ENCODE measurements around the gene ZNF865.

ZNF865 gene

GRCh38 chr19:55658846-55659459 is 53.5 kb downstream of the ZNF865 start:
- no peak for DNase-seq (ENCODE audit: low spot score)

- no peak for DNase-seq (ENCODE audit: low spot score)
Measured at GRCh38 chr19:55659822-55660221, 54.4 kb downstream of the ZNF865 start.

- no peak for DNase-seq (ENCODE audit: low spot score)
Measured at GRCh38 chr19:55660404-55660803, 55.0 kb downstream of the ZNF865 start.

GRCh38 chr19:55660991-55661390 is 55.5 kb downstream of the ZNF865 start:
- no peak for DNase-seq (ENCODE audit: low spot score)

- DNase-seq (ENCODE audit: low spot score) = no peak
Measured at GRCh38 chr19:55661826-55662225, 56.4 kb downstream of the ZNF865 start.

GRCh38 chr19:55663846-55664536 is 58.5 kb downstream of the ZNF865 start:
- DNase-seq (ENCODE audit: low spot score) = no peak

- DNase-seq (ENCODE audit: low spot score) = no peak
Measured at GRCh38 chr19:55666343-55667005, 61.0 kb downstream of the ZNF865 start.
